WI38 (cell line): ENCODE data around the gene AGBL5.
A peak's percentile ranks its signal among the peaks of the same experiment; 100 is the strongest.

Experiments
- H3K4me3 ChIP-seq: 2 replicates; pipeline ENCODE4 v1.5.1; 2011; ENCODE audit warnings: low read depth, mild to moderate bottlenecking, control low read depth, low read length
- TF ChIP-seq, protein P1 (sequence below): IDR thresholded peaks from 2 replicates; pipeline ENCODE4 v1.5.1; 2012; ENCODE audit warnings: low read depth, mild to moderate bottlenecking, control low read depth, low read length

The AGBL5 gene

DNA sequence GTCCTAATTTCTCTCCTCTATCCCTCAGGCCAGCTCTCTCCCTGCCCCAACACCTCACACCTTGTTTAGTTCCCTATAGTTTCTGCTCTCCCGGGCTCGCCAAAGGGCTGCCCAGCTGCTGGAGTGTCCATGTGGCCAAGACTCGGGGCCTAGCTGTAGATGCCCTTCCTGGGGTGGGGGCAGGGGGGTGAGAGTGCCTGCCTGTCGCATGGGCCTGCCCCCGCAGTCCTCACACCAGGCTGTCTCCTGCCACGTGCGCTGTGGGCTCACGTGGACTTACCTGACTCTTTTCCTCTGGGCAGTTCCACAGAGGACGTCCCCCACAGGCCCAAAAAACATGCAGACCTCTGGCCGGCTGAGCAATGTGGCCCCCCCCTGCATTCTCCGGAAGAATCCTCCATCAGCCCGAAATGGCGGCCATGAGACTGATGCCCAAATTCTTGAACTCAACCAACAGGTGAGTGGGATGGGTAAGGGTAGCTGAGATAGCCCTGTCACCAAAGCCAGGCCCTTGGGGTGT, 26.1 kb upstream of the AGBL5 start:
- H3K4me3 ChIP-seq: no peak overlapping the region
- TF ChIP-seq, protein P1, sequence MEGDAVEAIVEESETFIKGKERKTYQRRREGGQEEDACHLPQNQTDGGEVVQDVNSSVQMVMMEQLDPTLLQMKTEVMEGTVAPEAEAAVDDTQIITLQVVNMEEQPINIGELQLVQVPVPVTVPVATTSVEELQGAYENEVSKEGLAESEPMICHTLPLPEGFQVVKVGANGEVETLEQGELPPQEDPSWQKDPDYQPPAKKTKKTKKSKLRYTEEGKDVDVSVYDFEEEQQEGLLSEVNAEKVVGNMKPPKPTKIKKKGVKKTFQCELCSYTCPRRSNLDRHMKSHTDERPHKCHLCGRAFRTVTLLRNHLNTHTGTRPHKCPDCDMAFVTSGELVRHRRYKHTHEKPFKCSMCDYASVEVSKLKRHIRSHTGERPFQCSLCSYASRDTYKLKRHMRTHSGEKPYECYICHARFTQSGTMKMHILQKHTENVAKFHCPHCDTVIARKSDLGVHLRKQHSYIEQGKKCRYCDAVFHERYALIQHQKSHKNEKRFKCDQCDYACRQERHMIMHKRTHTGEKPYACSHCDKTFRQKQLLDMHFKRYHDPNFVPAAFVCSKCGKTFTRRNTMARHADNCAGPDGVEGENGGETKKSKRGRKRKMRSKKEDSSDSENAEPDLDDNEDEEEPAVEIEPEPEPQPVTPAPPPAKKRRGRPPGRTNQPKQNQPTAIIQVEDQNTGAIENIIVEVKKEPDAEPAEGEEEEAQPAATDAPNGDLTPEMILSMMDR: no peak

DNA sequence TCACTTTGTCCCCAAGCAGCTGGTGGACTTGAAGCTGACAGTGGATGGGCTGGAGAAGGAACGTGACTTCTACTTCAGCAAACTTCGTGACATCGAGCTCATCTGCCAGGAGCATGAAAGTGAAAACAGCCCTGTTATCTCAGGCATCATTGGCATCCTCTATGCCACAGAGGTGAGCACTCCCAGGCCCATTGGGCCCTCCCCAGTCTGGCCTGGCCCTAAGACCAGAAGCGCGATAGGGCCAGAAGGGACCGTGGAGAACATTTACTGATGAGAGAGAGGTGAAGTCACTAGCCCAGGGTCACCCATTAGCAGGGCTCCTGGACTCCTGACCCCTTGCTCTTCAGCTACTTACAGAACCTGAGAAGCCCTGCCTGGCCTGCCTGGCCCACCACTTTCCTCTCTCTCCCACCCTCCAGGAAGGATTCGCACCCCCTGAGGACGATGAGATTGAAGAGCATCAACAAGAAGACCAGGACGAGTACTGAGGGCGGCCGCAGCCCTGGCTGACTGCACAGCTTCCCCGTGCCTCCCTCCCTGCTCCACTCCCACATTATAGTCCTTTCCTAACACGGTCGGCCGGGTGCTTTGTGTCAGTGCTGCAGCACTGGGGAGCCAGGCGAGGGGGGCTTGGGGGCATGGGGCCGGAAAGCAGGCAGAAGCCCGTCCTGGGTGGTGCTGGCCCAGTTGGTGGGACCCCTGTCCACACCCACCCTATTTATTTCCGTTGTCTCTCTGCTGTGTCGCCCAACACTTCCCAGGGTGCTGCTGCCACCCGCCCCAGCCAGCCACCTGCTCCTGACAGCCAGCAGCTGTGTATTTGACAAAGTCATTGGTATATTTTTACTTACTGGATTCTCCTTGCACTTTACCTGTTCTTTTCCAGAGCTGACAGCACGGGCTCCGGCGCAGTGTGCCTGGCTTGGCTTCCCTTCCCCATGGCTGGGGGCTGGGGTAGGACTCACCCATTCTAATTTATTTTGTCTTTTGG, 25.3 kb upstream of the AGBL5 start:
- TF ChIP-seq, protein P1: no peak
- H3K4me3 ChIP-seq: no peak overlapping the region

DNA sequence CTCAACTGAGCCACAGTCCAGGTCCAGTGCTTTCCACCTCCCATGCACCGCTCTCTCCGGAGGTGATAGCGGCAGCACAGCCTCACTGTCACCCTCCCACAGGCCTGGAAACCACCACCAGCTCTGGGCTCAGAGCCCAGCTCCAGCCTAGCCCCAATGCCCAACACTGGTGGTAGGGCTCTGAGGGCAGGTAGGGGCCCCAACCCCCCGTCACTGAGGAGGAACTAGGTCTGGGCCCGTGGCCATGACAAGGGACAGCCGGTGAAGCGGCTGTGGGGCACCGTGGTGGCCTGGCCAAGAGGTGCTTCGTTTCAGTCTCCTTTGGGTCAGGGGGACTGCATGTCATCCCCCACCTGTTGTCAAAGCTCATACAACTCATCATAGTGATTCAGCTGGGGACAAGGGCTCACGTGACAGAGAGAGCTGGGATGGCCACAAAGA, 24.2 kb upstream of the AGBL5 start:
- TF ChIP-seq, protein P1: no peak
- H3K4me3 ChIP-seq: no peak overlapping the region

DNA sequence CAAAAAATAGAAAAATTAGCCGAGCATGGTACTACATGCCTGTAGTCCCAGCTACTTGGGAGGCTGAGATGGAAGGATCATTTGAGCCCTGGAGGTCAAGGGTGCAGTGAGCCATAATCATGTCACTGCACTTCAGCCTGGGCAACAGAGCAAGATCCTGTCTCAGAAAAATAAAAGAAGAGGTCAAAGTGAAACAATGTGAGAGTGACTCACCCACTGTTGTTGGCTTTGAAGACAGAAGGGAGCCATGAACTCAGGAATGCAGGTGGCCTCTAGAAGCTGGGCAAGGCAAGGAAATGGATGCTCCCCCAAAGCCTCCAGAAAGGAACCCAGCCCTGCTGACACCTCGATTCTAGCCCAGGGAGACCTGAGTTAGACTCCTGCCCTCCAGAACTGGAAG, 22.4 kb upstream of the AGBL5 start:
- TF ChIP-seq, protein P1: no peak
- H3K4me3 ChIP-seq: no peak overlapping the region

DNA sequence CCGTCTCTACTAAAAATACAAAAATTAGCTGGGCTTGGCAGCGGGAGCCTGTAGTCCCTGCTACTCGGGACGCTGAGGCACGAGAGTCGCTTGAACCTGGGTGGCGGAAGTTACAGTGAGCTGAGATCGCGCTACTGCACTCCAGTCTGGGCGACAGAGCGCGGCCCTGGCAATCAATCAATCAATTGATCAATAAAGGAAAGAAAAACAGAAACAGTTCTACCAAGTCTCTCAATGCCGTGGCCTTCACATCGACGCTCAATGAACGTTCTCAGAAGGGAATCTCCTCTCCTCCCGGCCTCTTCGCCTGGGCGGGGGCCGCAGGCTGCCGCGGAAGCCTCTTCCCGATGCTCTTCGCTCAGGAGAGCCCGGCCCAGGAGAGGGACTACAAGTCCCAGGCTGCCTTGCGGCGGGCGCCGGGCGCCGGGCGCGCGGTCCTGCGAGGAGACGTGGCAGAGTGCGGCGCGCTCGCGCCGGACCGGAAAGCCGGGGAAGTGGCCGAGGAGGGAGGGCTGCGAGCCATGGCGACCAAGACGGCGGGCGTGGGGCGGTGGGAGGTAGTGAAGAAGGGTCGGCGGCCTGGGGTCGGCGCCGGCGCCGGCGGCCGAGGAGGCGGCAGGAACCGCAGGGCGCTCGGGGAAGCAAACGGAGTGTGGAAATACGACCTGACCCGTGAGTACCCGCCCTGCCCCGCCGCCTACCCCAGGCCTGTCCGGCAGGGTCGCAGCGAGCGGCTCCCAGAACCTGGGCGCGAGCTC, 18.8 kb upstream of the AGBL5 start, which contains the start of gene TMEM214:
TMEM214 (plus strand) TSS at position 471 of the 758 bp plus-strand sequence; CDS start at position 522, 51 bp downstream.
- H3K4me3 ChIP-seq: peak within 1 kb of the TSS; percentile 86
- TF ChIP-seq, protein P1: no peak

DNA sequence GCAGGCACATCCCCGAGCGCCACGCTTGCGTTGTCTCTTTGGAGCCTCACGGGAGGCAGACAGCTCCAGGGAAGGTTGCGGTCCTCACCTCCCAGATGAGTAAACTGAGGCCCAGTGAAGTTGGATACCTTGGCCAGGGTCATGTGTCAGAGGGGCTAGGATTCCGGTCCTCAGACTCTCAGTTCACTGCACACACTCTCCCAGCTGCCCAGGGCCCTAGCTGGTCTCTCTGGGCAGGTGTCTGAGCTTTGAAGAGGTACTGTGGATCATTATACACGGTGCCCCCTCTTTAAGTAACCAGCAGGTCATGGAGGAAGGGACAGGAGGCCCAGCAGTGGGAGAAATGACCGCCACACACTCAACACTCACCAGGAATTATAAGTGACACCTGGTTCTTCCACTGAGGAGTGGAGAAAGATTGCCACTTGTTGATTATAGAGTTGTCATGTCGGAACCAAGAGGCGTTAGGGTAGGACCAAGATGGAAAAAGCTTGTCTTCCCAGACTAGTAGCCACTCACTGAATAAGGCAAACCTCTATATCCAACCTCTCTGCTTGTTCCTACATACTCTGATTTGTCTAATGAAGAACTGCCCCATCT, 18.1 kb upstream of the AGBL5 start:
- TF ChIP-seq, protein P1: no peak
- peak overlapping the region; percentile 86 for H3K4me3 ChIP-seq
